HG02759 (cell line): ENCODE data around the gene HIBADH.

Experiments used
- ATAC-seq: cut with Tn5 transposase; IDR thresholded peaks from one replicate; pipeline ENCODE4 v1.9.1; 2021; ENCODE audit warnings: mild to moderate bottlenecking, moderate library complexity; ENCODE audit not compliant: unreplicated experiment

HIBADH gene

DNA sequence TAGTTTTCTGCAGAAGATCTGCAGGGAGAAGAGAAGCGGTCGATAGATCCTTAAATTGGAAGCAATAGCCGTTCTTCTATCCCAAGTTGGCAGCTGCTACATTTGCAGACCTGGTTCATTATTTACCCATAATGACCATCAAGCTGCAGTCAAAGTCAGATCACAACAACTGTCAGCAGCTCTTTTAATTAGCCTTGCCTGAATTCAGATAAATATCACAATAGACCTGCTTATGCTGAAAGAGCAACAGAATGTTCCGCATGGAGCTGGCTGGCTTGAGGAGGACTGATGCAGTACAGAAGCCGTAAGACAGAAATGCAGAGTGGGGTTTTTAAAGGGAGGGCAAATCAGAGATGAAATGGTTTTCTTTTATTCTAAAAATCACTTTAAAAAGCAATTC is 109.4 kb downstream of the HIBADH start:
- ATAC-seq, result no peak

DNA sequence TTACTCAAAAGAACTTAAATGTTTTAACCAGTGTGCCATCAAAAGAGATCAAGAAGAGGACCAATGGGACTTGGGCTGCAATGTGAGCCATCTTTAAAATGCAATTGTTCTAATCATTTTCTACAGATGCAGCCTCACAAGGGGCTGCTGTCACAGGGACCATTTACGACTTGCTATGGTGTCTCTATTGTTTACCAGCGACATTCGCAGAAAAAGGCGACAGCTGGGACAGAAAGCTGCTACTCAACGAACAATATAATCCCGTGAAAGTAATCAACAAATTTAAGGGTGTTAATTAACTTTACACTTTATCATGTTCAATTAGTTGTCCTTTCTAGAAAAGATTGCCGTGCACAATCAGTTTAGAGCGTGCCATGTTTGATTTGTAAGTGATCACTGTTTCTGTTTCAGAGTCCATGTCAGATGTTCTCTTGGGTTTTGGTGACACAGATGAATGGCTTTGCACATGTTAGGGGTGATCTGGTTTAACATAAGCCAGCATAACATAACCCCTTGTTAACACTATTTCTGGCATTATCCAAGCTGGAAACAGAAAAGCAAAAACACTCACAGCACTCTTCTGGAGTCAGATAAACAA is 110.8 kb downstream of the HIBADH start:
- ATAC-seq, result no peak

DNA sequence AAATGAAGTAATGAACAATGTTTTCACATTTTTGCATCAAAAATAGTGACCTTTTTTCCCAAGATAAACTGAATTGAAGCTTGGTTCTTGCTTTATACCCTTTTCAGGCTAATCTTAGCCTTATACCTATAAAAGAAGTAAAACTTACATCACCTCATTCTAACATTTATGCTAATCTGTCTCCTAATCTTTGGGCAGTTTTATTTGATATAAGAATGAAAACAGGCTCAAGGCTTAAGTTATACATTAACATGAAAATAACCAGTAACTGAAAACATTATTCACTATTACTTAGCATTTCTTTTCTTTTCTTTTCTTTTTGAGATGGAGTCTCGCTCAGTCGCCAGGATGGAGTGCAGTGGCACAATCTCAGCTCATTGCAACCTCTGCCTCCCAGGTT is 113.1 kb downstream of the HIBADH start:
- ATAC-seq, result no peak

DNA sequence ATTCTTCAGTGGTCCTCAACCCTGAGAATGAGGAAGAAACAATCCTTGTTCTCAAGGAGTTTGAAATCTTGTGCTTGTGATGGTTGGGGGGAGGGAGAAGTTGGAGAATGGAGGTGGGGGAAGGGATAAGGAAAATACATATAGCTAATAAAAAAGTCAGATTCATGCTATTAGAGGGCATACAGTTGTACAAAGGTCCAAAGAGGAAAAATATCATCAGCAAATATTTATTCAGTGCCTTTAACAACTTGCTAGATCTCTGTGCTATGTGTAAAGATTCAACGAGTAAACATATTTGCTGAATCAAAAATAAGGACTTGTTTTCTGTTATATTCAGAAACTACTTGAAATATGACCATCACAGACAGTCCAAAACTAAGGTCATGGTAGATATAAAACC is 114.4 kb downstream of the HIBADH start:
- no peak for ATAC-seq

DNA sequence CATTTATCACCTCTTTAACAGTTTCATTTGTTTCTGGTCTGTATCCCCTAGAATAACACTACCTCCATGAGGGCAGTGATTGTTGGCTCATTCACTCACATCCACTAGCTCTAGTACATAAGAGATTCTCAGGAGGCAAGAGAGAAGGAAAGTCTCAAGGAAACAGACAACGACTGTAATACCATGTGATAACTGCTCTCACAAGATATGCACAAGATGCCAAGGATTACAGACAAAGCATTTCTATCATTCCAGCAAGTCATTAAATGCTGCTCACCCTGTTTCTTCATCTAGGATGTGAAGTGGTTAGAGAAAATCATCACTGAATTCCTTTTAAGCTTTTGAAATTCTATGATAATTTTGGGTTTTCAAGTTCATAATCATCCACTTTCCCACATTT is 115.3 kb downstream of the HIBADH start:
- ATAC-seq, result no peak

DNA sequence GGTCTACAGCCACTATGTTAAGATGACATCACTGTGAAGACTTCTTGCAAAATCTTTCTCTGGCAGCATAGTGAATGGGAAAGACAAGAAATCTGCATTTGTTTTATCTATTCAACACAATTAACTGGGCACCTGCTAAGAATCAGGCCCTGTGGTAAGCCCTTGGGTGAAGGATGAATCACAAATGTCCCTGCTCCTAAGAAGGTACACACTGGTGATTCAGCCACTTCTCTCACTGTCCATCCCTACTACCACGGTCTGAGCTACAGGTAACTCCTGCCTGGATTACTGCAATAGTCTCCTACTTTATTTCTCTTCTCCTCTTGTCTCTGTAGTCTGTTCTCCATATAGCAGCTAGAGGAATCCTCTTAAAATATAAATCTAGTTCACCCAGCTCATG is 116.1 kb downstream of the HIBADH start:
- no peak for ATAC-seq

DNA sequence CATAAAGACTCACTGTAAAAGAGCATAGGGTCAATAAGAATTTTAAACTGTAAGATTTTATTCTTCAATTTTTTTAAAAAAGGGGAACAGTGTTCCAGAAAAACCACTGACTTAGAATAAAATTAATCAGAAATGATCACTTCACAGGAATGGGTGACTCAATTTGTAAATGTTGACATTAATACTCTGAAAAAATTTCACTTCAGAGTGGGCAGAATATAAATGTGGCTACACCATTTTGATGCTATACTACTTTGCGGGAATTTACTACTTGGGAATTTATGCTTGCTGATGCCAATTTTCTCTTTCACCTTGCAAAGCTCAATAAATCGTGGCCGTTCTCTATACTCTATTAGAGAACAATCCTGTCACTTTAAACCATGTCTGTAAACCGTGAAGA is 126.9 kb downstream of the HIBADH start:
- no peak for ATAC-seq

DNA sequence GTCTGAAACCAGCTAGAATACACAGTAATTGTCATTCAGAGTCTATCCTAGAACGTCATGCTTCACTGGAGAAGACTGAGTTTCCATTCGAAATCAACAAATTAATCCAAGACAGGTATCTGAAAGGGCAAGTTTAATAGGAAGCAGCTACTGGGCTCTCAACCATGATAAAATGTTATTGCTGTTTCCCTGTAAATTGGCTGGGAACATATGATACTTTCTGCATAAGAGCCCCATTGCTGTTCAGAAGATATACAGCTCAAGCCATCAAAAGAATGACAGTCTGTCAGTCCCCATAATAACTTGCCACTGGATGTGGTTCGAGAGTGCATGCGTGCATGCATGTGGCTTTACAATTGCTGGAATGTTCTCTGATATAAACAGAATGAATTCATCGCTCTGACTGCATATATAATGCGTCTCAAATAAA is 129.0 kb downstream of the HIBADH start:
- ATAC-seq, result no peak

DNA sequence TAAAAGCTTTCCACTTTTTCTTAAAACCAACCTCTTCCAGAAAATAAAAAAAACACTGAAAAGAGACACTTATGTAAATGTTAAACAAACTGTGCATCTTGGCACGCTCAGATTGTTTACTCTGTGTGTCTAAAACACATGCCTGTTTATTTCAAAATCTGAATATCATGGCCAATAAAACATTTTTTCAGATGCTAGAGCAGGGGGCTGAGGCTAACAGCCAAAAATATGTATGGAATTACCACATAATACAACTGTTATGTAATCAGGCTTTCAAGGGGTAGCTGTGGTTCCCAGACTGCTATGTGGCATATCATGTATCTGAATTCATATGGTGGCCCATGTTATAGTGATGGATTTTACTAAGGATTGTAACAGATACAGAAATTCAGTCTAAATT is 130.4 kb downstream of the HIBADH start:
- ATAC-seq, result no peak

DNA sequence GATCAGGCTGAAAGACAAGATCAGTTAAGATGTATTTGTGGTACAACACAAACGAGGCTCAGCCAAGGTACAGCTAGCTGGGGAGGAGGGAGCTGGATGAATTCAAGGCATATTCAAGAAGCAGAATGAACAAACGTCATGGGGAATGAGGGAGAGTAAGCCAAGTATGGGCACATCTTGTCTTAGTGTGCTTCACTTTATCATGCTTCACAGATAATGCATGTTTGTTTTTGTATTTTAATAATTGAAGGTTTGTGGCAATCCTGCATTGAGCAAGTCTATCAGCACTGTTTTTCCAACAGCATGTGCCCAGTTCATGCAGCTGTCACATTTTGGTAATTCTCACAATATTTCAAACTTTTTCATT is 135.4 kb downstream of the HIBADH start:
- no peak for ATAC-seq

DNA sequence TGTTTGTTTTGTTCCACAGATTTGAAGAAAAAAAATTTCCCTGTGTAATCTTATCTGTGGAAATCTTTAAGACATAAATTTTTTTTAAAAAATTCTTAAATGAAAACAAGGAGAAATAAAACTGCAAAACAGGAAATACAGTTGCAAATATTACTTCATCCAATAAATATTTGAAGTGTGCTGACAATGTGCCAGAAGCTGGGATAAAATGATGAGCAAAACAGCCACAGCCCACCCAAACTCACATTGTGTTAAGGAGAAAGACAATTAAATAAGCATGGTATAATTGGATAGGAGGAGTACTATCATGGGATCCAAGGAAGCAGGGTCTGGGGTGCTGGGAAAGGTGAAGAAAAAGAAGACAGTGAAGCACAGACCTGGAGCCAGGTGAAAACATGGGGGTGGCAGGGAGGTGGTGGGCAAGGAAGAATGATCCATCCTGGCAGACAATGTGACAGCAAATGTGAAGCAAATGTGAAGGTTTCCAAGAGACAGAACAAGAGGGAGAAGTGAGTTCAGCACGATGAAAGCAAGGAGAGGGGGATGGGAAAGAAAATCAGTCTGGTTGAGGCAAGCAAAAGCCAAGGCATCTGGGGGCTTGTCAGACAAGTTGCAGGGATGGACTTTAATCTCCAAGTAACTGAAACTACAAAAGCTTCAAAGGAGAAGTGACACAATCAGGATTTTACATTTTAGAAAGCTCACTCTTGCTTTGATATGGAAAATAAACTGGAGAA is 135.9 kb downstream of the HIBADH start:
- ATAC-seq, result no peak

DNA sequence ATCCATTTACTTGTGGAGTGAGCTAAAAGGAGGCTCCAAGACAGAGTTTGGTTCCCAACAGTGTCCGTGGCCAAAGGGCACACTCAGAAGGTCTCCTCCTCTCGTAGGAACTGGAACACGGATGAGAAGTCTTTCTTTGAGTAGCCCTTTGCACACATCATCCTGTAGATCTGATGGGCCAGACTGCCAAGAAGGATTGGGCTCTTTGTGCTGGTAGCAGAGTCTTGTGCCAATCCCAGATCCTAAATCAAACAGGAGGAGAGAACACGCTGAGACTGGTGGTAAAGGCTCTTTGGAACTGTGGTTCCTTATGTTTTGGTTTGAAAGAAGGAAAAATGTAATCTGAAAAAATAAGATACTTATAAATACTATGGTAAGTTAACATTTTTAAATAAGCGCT is 136.6 kb downstream of the HIBADH start:
- ATAC-seq, result no peak

DNA sequence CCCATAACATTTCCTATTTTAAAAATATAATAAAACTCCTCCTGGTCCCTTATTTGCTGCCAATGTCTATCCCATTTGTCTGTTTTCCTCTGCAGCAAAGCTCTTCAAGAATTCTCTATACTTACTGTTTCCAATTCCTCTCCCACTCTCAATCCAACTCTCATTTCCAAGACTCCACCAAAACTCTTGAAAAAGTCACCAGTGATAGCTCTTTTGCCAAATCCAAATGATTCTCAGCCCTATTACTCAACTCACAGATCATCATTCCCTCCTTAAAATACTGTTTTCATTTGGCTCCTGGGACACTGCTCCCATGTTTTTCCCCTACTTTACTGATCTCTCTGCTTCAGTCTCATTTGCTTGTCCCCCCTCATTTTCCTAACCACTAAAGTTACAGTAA is 139.4 kb downstream of the HIBADH start:
- ATAC-seq, result no peak

DNA sequence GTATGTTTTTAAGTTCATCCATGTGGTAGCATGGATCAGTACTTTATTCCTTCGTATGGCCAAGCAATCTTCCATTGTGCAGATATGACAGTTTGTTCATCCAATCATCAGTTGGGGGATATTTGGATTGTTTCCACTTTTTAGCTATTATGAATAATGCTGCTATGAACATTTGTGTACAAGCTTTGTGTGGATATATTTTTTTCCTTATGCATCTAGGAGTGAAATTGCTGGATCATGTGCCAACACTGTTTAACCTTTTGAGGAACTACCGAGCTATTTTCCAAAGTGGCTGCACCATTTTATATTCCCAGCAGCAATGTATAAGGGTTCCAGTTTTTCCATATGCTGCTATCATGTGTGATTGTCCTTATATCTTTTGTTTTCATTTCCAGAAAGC is 140.1 kb downstream of the HIBADH start:
- ATAC-seq, result no peak

DNA sequence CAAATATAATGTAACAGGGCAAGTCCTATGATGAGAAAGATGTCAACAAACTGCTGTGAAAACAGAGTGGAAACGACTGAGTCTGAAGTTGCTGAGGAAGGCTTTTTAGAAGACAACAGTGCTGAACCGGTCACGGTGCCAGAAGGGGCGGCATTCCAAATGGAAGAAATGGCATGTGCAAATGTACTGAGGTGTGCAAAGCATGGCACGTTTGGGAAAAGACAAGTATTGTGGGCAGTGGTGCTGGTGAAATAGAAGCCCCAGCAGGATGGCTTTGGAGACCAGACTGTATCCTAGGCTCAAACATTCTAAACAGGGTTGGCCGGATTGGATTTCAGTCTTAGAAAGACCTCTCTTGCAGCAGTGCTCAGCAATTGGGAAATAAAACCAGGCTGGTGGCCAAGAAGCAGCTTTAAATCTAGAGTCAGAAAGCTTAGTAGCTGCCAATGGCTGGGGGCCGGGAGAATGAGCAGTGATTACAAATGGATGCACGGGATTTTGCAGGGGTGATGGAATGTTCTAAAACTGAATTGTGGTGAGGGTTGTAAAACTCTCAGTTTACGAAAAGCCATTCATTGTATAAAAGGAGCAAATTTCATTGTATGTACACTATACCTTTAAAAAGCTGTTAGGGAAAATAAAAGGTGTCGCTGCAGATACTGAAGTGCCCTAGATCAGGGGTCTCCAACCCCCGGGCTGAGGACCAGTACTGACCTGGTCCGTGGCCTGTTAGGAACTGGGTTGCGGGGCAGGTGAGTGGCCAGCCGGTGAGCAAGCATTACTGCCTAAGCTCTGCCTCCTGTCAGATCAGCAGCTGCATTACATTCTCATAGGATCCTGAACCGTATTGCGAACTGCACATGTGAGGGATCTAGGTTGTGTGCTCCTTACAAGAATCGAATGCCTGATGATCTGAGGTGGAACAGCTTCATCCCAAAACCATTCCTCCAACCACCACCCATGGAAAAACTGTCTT is 141.6 kb downstream of the HIBADH start:
- ATAC-seq, result no peak

DNA sequence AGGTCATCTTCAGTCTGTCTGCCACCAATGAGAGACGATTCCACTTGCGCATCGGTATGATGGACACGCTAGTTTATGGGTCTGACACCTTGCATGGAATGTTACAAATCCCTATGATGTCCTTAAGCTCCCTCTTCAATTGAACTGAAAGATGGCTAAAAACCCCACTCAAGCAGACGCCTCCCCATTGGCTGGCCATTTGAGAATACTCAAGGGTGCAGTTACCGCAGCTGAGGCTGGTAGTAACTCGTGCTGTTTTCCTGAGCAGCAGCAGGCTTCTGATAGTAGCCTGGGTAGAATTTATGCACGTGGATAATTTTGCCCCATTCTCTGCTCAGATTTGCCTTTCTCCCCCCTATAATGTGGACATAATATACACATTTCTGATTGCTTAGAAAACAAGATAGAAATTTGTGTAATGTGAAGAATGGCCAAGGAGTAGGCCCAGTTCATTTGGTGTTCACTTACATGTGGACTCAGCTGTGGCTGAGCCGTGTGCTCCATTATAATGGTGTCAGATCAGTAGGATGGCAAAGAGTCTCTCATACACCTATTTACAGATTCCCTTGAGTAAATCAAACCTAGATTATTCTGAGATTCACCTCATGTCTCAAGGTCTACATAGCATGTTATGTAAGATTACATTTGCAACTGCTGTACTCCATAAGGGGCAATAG is 142.8 kb downstream of the HIBADH start:
- no peak for ATAC-seq

DNA sequence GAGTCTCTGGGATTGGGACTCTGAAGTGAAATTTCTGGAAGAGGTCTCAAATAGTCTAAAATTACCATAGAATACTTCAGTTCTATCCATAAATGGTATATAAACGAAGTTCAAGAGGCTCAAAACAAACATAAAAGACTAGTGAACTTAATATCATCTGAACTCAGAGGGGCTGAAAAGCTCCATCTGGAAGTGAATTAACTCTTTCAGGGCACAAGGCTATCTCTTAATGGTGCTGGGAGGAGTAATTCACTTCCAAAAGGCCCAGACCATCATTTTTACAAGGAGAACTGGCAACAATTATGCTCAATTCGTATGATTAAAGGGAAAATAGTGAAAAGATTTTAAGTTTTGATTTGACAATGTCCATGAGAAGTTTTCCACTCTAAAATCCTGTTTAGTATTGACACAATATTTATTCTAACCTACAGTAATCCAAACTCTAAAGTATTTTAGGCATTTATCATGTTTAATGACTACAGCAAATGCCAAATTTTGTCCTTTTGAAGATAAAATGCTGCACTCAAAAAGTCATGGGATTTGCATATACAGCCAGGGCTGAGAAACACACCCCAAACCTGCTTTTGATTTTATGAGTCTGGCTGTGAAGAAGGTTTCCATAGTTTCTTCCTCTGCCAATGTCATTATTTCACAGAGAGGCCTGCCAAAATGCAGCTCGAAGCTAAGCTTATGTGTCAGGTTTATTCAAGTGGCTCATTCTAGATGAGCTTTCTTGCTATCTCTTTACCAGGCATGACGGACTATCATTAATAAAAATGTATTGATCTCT is 143.9 kb downstream of the HIBADH start:
- no peak for ATAC-seq

DNA sequence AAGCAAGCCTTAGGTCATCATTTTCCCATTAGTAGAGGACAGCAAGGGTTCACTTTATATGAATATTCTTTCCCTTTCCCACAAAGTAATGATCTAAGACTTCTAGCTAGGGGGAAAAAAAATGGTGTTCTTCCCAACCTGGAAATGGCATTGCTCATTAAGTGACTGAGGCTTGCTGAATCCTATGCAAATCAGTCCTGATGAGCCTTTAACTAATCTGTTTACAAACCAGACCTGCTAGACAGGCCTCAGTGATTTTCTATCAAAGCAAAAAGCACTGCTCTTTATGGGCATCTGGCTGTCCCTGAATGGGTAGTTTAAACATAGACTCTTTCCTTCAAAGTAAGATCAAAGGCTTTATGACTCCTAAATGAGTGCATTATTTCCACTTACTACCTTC is 146.3 kb downstream of the HIBADH start:
- no peak for ATAC-seq

DNA sequence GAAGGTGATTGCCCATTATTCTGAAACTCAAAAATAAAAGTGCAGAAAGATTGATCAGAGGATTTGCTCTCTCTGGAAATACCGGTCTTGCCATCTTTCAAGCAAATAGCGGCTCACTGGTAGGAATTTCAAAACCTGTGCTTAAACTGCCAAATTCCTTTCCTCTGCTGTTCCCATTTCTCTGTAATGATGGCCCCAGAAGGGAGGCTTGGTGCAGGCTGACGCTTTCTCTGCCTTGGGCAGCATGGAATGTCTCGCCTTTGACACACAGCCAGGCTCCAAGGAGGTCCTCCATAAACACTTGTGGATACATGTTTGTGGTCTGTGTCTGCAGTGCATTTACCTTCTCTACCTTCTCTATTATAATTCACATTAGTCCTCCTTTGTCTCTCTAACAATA is 146.8 kb downstream of the HIBADH start:
- no peak for ATAC-seq

DNA sequence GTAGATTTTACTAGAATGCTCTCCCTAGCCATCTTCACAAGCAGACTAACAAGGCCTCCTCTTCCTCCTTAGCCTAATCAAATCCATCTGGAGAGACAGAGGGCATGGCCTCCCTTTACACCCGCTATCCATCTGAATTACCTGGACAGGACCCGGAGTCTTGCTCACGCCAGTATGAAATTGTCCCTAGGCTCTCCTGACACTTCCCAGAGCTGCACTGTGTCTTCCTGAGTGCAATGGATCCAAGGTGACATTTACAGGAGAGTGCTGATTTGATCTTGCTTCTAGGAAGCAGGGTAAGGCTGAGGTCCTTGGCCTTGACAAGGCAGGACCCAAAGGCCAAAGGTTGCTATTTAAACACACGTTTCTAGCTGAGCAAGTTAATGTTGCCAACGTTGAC is 147.8 kb downstream of the HIBADH start:
- no peak for ATAC-seq
